Rectal smooth muscle tissue (tissue), 1 donor: ENCODE results near the gene FBXL19.

Experiments
- H3K27ac ChIP-seq: one replicate; pipeline ENCODE4 v1.7.0; 2013; ENCODE audit warnings: low read depth, low read length, inconsistent platforms
- H3K27me3 ChIP-seq: one replicate; pipeline ENCODE4 v1.7.0; 2013; ENCODE audit warnings: low read length; ENCODE audit not compliant: control insufficient read depth, insufficient read depth
- H3K36me3 ChIP-seq: one replicate; pipeline ENCODE4 v1.7.0; 2013; ENCODE audit warnings: low read length; ENCODE audit not compliant: control insufficient read depth, insufficient read depth
- H3K4me1 ChIP-seq: one replicate; pipeline ENCODE4 v1.7.0; 2013; ENCODE audit warnings: low read length; ENCODE audit not compliant: control insufficient read depth, insufficient read depth
- H3K4me3 ChIP-seq: one replicate; pipeline ENCODE4 v1.7.0; 2013; ENCODE audit warnings: low read length
- H3K9ac ChIP-seq: one replicate; pipeline ENCODE4 v1.7.0; 2013; ENCODE audit warnings: low read length

Gene FBXL19

GRCh38 chr16:30957456-30958174 is 34.2 kb downstream of the FBXL19 start, which contains the start of gene SETD1A:
Gene SETD1A (plus strand): TSS chr16:30957754. CDS start chr16:30958732, 978 bp downstream.
- peak within 1 kb of the TSS; percentile 90 for H3K4me3 ChIP-seq
- H3K27ac ChIP-seq, result peak within 1 kb of the TSS; percentile 99
- peak within 1 kb of the TSS; percentile 84 for H3K9ac ChIP-seq
- H3K36me3 ChIP-seq, result peaks cover 20% of the 10 kb centered on the region
- H3K4me1 ChIP-seq, result peaks cover 5% of the 10 kb centered on the region
- H3K27me3 ChIP-seq, result no peaks in the 10 kb centered on the region

GRCh38 chr16:30958175-30959079 is 35.1 kb downstream of the FBXL19 start:
- H3K4me3 ChIP-seq, result peak overlapping the region; percentile 90
- H3K27ac ChIP-seq, result peak overlapping the region; percentile 99
- H3K4me1 ChIP-seq, result peaks cover 5% of the 10 kb centered on the region
- no peaks in the 10 kb centered on the region for H3K27me3 ChIP-seq
- H3K9ac ChIP-seq, result peak overlapping the region; percentile 13
- H3K36me3 ChIP-seq, result peaks cover 27% of the 10 kb centered on the region

- Histone ChIP-seq H3K9ac (no peak overlapping the region), H3K4me3 (no peak overlapping the region), H3K27ac (no peak overlapping the region), H3K4me1 (peaks cover 5% of the 10 kb centered on the region), H3K36me3 (peaks cover 50% of the 10 kb centered on the region), H3K27me3 (no peaks in the 10 kb centered on the region)
Observed at GRCh38 chr16:30961384-30961783, 38.0 kb downstream of the FBXL19 start.

- H3K4me1 ChIP-seq, result no peaks in the 10 kb centered on the region
- H3K27me3 ChIP-seq, result no peaks in the 10 kb centered on the region
- peaks cover 62% of the 10 kb centered on the region for H3K36me3 ChIP-seq
- H3K9ac ChIP-seq, result no peak overlapping the region
- H3K27ac ChIP-seq, result no peak overlapping the region
- H3K4me3 ChIP-seq, result no peak overlapping the region
Observed at GRCh38 chr16:30963925-30964511, 40.6 kb downstream of the FBXL19 start.

- Histone ChIP-seq H3K4me1 (no peaks in the 10 kb centered on the region), H3K9ac (no peak overlapping the region), H3K36me3 (peaks cover 69% of the 10 kb centered on the region), H3K4me3 (no peak overlapping the region), H3K27ac (no peak overlapping the region), H3K27me3 (no peaks in the 10 kb centered on the region)
Observed at GRCh38 chr16:30964574-30965226, 41.3 kb downstream of the FBXL19 start.

GRCh38 chr16:30965436-30965835 is 42.1 kb downstream of the FBXL19 start:
- Histone ChIP-seq H3K27ac (no peak overlapping the region), H3K4me3 (no peak overlapping the region), H3K9ac (no peak overlapping the region), H3K36me3 (peaks cover 63% of the 10 kb centered on the region), H3K4me1 (no peaks in the 10 kb centered on the region), H3K27me3 (no peaks in the 10 kb centered on the region)

GRCh38 chr16:30966033-30966619 is 42.8 kb downstream of the FBXL19 start:
- no peaks in the 10 kb centered on the region for H3K27me3 ChIP-seq
- H3K36me3 ChIP-seq, result peaks cover 64% of the 10 kb centered on the region
- H3K4me3 ChIP-seq, result no peak overlapping the region
- H3K27ac ChIP-seq, result no peak overlapping the region
- H3K4me1 ChIP-seq, result no peaks in the 10 kb centered on the region
- no peak overlapping the region for H3K9ac ChIP-seq

- no peak overlapping the region for H3K9ac ChIP-seq
- H3K27ac ChIP-seq, result no peak overlapping the region
- H3K4me1 ChIP-seq, result no peaks in the 10 kb centered on the region
- no peaks in the 10 kb centered on the region for H3K27me3 ChIP-seq
- no peak overlapping the region for H3K4me3 ChIP-seq
- peaks cover 70% of the 10 kb centered on the region for H3K36me3 ChIP-seq
Observed at GRCh38 chr16:30967795-30968194, 44.4 kb downstream of the FBXL19 start.

GRCh38 chr16:30969246-30969842 is 46.0 kb downstream of the FBXL19 start:
- H3K9ac ChIP-seq, result no peak overlapping the region
- no peaks in the 10 kb centered on the region for H3K27me3 ChIP-seq
- H3K4me1 ChIP-seq, result no peaks in the 10 kb centered on the region
- peaks cover 70% of the 10 kb centered on the region for H3K36me3 ChIP-seq
- no peak overlapping the region for H3K27ac ChIP-seq
- H3K4me3 ChIP-seq, result no peak overlapping the region

- Histone ChIP-seq H3K9ac (no peak overlapping the region), H3K36me3 (peaks cover 60% of the 10 kb centered on the region), H3K27ac (no peak overlapping the region), H3K4me3 (no peak overlapping the region), H3K27me3 (no peaks in the 10 kb centered on the region), H3K4me1 (no peaks in the 10 kb centered on the region)
Observed at GRCh38 chr16:30971298-30971697, 47.9 kb downstream of the FBXL19 start.

- H3K4me3 ChIP-seq, result no peak overlapping the region
- H3K9ac ChIP-seq, result no peak overlapping the region
- H3K27ac ChIP-seq, result no peak overlapping the region
- no peaks in the 10 kb centered on the region for H3K27me3 ChIP-seq
- peaks cover 60% of the 10 kb centered on the region for H3K36me3 ChIP-seq
- H3K4me1 ChIP-seq, result no peaks in the 10 kb centered on the region
Observed at GRCh38 chr16:30972872-30973271, 49.5 kb downstream of the FBXL19 start.
